SH-SY5Y (cell line): ENCODE data around the gene CDCA5.

ENCODE experiments used
- GATA2 ChIP-seq: IDR thresholded peaks from 2 replicates; pipeline ENCODE4 v1.6.1; 2011; ENCODE audit warnings: mild to moderate bottlenecking, low read depth, low read length
- GATA3 ChIP-seq: IDR thresholded peaks from 2 replicates; pipeline ENCODE4 v1.6.1; 2011; ENCODE audit warnings: low read depth, mild to moderate bottlenecking, low read length, moderate library complexity

DNA sequence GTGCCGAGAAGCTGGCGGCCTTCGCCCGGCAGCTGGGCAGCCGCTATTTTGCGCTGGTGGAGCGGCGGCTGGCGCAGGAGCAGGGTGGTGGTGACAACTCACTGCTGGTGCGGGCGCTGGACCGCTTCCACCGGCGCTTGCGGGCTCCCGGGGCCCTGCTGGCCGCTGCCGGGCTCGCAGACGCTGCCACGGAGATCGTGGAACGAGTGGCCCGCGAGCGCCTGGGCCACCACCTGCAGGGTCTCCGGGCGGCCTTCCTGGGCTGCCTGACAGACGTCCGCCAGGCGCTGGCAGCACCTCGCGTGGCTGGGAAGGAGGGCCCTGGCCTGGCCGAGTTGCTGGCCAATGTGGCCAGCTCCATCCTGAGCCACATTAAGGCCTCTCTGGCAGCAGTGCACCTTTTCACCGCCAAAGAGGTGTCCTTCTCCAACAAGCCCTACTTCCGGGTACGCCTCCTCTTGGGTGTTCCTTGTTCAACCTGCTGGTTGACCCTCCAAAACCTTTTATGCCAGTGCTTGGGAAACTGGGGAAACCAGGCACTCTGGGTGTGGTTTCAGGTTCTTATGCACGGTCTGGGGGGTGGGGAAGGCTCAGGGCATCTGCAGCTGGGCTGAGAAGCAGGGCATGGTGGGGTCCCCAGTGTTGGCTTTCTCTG, 24.8 kb upstream of the CDCA5 start:
- TF ChIP-seq GATA2 (no peak), GATA3 (no peak)
